Lower lobe of right lung (tissue), 2 donors: ENCODE data around the gene PHF2. TPM values are rescaled to one million over a fixed set of nuclear protein-coding genes. Genes with fewer than 3 reads are reported as not detected.
A peak's percentile ranks its signal among the peaks of the same experiment; 100 is the strongest.

Source experiments
- ATAC-seq, 2 donors: fragments of 200-7000 bp; cut with Tn5 transposase; one replicate each; pipeline ENCODE4 v1.9.1; 2020 to 2022; ENCODE audit warnings: mild to moderate bottlenecking in 2 of 2, moderate library complexity in 2 of 2
- DNase-seq: peaks from one replicate; pipeline ENCODE4 v3.0.0-alpha.2; 2020
- H3K27ac ChIP-seq: fragments of 200-600 bp; one replicate; pipeline ENCODE4 v1.8.0; 2022
- H3K27me3 ChIP-seq: fragments of 200-600 bp; one replicate; pipeline ENCODE4 v1.8.0; 2022; ENCODE audit warnings: low read depth
- H3K36me3 ChIP-seq: fragments of 200-600 bp; one replicate; pipeline ENCODE4 v1.8.0; 2022; ENCODE audit warnings: mild to moderate bottlenecking
- H3K4me1 ChIP-seq: fragments of 200-600 bp; one replicate; pipeline ENCODE4 v1.8.0; 2022
- H3K4me3 ChIP-seq: fragments of 200-600 bp; one replicate; pipeline ENCODE4 v1.8.0; 2022; ENCODE audit warnings: mild to moderate bottlenecking
- H3K9me3 ChIP-seq: fragments of 200-600 bp; one replicate; pipeline ENCODE4 v1.8.0; 2022
- intact Hi-C: fragments of 100-400 bp; cut with DNase I; formaldehyde crosslinking; loops from one replicate; pipeline ENCODE4 v1.11.0; 2022
- total RNA-seq: library from RNA; stranded (reverse); fragmentation: NEBNext Ultra II Directional; extraction: Animal tissue kit (Norgen Biotek cat#: 25700); gene quantifications from one replicate; pipeline ENCODE4 v1.2.1, GENCODE V29; 2021
- TF ChIP-seq, protein P1 (sequence below): fragments of 200-600 bp; IDR thresholded peaks from one replicate; pipeline ENCODE4 v1.8.0; 2022; ENCODE audit warnings: antibody characterized with exemption, mild to moderate bottlenecking
- donor health status: DM: no; HTN: yes; CAD: no; lungs with severe emphysema.

Gene PHF2
- total RNA-seq, 1 donor from 2014 or later = 39.1 TPM

GRCh38 chr9:93599571-93600403 is 23.4 kb downstream of the PHF2 start:
- Histone ChIP-seq H3K27ac (no peak overlapping the region), H3K4me3 (no peak overlapping the region), H3K27me3 (no peaks in the 10 kb centered on the region), H3K9me3 (no peaks in the 10 kb centered on the region), H3K4me1 (peaks cover 35% of the 10 kb centered on the region), H3K36me3 (no peaks in the 10 kb centered on the region)
- no peak for DNase-seq
- intact Hi-C loops = no loop called here
- TF ChIP-seq, protein P1, sequence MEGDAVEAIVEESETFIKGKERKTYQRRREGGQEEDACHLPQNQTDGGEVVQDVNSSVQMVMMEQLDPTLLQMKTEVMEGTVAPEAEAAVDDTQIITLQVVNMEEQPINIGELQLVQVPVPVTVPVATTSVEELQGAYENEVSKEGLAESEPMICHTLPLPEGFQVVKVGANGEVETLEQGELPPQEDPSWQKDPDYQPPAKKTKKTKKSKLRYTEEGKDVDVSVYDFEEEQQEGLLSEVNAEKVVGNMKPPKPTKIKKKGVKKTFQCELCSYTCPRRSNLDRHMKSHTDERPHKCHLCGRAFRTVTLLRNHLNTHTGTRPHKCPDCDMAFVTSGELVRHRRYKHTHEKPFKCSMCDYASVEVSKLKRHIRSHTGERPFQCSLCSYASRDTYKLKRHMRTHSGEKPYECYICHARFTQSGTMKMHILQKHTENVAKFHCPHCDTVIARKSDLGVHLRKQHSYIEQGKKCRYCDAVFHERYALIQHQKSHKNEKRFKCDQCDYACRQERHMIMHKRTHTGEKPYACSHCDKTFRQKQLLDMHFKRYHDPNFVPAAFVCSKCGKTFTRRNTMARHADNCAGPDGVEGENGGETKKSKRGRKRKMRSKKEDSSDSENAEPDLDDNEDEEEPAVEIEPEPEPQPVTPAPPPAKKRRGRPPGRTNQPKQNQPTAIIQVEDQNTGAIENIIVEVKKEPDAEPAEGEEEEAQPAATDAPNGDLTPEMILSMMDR = no peak
- no peak for ATAC-seq

GRCh38 chr9:93600504-93600903 is 24.1 kb downstream of the PHF2 start:
- intact Hi-C loops = no loop called here
- H3K4me1 ChIP-seq = peaks cover 35% of the 10 kb centered on the region
- peak; percentile 12 to 30 for ATAC-seq

GRCh38 chr9:93601063-93601462 is 24.7 kb downstream of the PHF2 start:
- TF ChIP-seq, protein P1 = no peak
- H3K36me3 ChIP-seq = no peaks in the 10 kb centered on the region
- H3K27ac ChIP-seq = no peak overlapping the region
- H3K4me3 ChIP-seq = no peak overlapping the region
- H3K4me1 ChIP-seq = peaks cover 35% of the 10 kb centered on the region
- no peaks in the 10 kb centered on the region for H3K27me3 ChIP-seq
- ATAC-seq = no peak
- no peak for DNase-seq
- no peaks in the 10 kb centered on the region for H3K9me3 ChIP-seq
- intact Hi-C loops = no loop called here

More at GRCh38 chr9:93600504-93600903, 24.1 kb downstream of the PHF2 start:
- DNase-seq = no peak
- H3K36me3 ChIP-seq = no peaks in the 10 kb centered on the region
- no peaks in the 10 kb centered on the region for H3K9me3 ChIP-seq
- TF ChIP-seq, protein P1 = no peak
- H3K27me3 ChIP-seq = no peaks in the 10 kb centered on the region
- no peak overlapping the region for H3K27ac ChIP-seq
- no peak overlapping the region for H3K4me3 ChIP-seq

- TF ChIP-seq, protein P1 = no peak
- H3K27me3 ChIP-seq = no peaks in the 10 kb centered on the region
- no peak for DNase-seq
- no peak overlapping the region for H3K4me3 ChIP-seq
- no peaks in the 10 kb centered on the region for H3K36me3 ChIP-seq
- no peak for ATAC-seq
- intact Hi-C loops = no loop called here
- H3K4me1 ChIP-seq = peaks cover 35% of the 10 kb centered on the region
- H3K27ac ChIP-seq = no peak overlapping the region
- no peaks in the 10 kb centered on the region for H3K9me3 ChIP-seq
Observed at GRCh38 chr9:93601666-93602065, 25.3 kb downstream of the PHF2 start.

- Histone ChIP-seq H3K4me1 (peaks cover 34% of the 10 kb centered on the region), H3K9me3 (peaks cover 7% of the 10 kb centered on the region), H3K4me3 (no peak overlapping the region), H3K27ac (no peak overlapping the region), H3K36me3 (no peaks in the 10 kb centered on the region), H3K27me3 (no peaks in the 10 kb centered on the region)
- ATAC-seq = no peak
- intact Hi-C loops = no loop called here
- DNase-seq = no peak
- TF ChIP-seq, protein P1 = no peak
Observed at GRCh38 chr9:93603011-93603410, 26.6 kb downstream of the PHF2 start.
